ENCODE data around the gene KIF5A. TPM values are rescaled to one million over a fixed set of nuclear protein-coding genes. Genes with fewer than 3 reads are reported as not detected.
A peak's percentile ranks its signal among the peaks of the same experiment; 100 is the strongest.

Gene KIF5A
- total RNA-seq, 1 donor from 2014 or later = 0.08 TPM

GRCh38 chr12:57626921-57627445 lies 77.1 kb downstream of the KIF5A start:
- TF ChIP-seq CTCF (IDR thresholded peaks at IDR 0.05; ENCODE audit: borderline replicate concordance) = no peak
- Histone ChIP-seq H3K27ac (replicated peaks) (no peak overlapping the region), H3K36me3 (peaks cover 9% of the 10 kb centered on the region), H3K9me3 (replicated peaks) (no peaks in the 10 kb centered on the region), H3K4me1 (peaks cover 16% of the 10 kb centered on the region), H3K4me3 (no peak overlapping the region), H3K27me3 (ENCODE audit: low read depth) (peaks cover 91% of the 10 kb centered on the region)
- no peak for DNase-seq
- intact Hi-C loops (cut with micrococcal nuclease) = no loop called here

- intact Hi-C loops (cut with micrococcal nuclease) = no loop called here
- no peak for TF ChIP-seq CTCF (IDR thresholded peaks at IDR 0.05; ENCODE audit: borderline replicate concordance)
- no peaks in the 10 kb centered on the region for H3K9me3 ChIP-seq (replicated peaks)
- no peak overlapping the region for H3K27ac ChIP-seq (replicated peaks)
- no peak for DNase-seq
- peak overlapping the region; percentile 27 for H3K4me3 ChIP-seq
- peaks cover 20% of the 10 kb centered on the region for H3K4me1 ChIP-seq
- H3K27me3 ChIP-seq (ENCODE audit: low read depth) = peaks cover 91% of the 10 kb centered on the region
- H3K36me3 ChIP-seq = peaks cover 9% of the 10 kb centered on the region
These were observed 77.8 kb downstream of the KIF5A start for GRCh38 chr12:57627501-57628279.

GRCh38 chr12:57628280-57629191 lies 78.7 kb downstream of the KIF5A start:
- no peak overlapping the region for H3K4me3 ChIP-seq
- no peak for TF ChIP-seq CTCF (IDR thresholded peaks at IDR 0.05; ENCODE audit: borderline replicate concordance)
- intact Hi-C loops (cut with micrococcal nuclease) = no loop called here
- no peaks in the 10 kb centered on the region for H3K9me3 ChIP-seq (replicated peaks)
- DNase-seq = no peak
- H3K36me3 ChIP-seq = peaks cover 6% of the 10 kb centered on the region
- no peak overlapping the region for H3K27ac ChIP-seq (replicated peaks)
- H3K27me3 ChIP-seq (ENCODE audit: low read depth) = peaks cover 90% of the 10 kb centered on the region
- H3K4me1 ChIP-seq = peaks cover 29% of the 10 kb centered on the region

GRCh38 chr12:57629897-57630471 lies 80.1 kb downstream of the KIF5A start:
- H3K9me3 ChIP-seq (replicated peaks) = no peaks in the 10 kb centered on the region
- no peak overlapping the region for H3K27ac ChIP-seq (replicated peaks)
- H3K36me3 ChIP-seq = peaks cover 5% of the 10 kb centered on the region
- peaks cover 81% of the 10 kb centered on the region for H3K27me3 ChIP-seq (ENCODE audit: low read depth)
- no peak for TF ChIP-seq CTCF (IDR thresholded peaks at IDR 0.05; ENCODE audit: borderline replicate concordance)
- no peak for DNase-seq
- intact Hi-C loops (cut with micrococcal nuclease) = no loop called here
- H3K4me3 ChIP-seq = no peak overlapping the region
- H3K4me1 ChIP-seq = peaks cover 30% of the 10 kb centered on the region

- no peaks in the 10 kb centered on the region for H3K9me3 ChIP-seq (replicated peaks)
- no peak for TF ChIP-seq CTCF (IDR thresholded peaks at IDR 0.05; ENCODE audit: borderline replicate concordance)
- intact Hi-C loops (cut with micrococcal nuclease) = no loop called here
- no peak overlapping the region for H3K27ac ChIP-seq (replicated peaks)
- peak overlapping the region; percentile 80 for H3K4me3 ChIP-seq
- no peak for DNase-seq
- H3K27me3 ChIP-seq (ENCODE audit: low read depth) = peaks cover 77% of the 10 kb centered on the region
- peaks cover 5% of the 10 kb centered on the region for H3K36me3 ChIP-seq
- peaks cover 30% of the 10 kb centered on the region for H3K4me1 ChIP-seq
These were observed 81.1 kb downstream of the KIF5A start for GRCh38 chr12:57630891-57631433.
